Dermis blood vessel endothelial cell (primary cell): ENCODE data around the gene CPT2. TPM values are rescaled to one million over a fixed set of nuclear protein-coding genes. Genes with fewer than 3 reads are reported as not detected.

Experiments
- total RNA-seq: library from RNA; depleted of rRNA; stranded (reverse); fragments of >200 nt; gene quantifications from 2 replicates; pipeline ENCODE4 v1.2.3, GENCODE V29; 2014

The CPT2 gene
- total RNA-seq, 1 donor from 2014 or later = 12.4 TPM

Other genes starting within 250 kb of the CPT2 start
- gene PODN, start 134.6 kb upstream of the CPT2 start, total RNA-seq = not detected in 2 replicates
- gene SLC1A7, start 54.2 kb upstream of the CPT2 start, total RNA-seq = not detected in 2 replicates
- gene CZIB, start 23.8 kb downstream of the CPT2 start, total RNA-seq = 47.1 TPM in 2 replicates
- 34.9 and 50.3 TPM in 2 replicates for gene MAGOH, start 41.7 kb downstream of the CPT2 start, total RNA-seq
- 17.2 and 51.9 TPM in 2 replicates for gene LRP8, start 131.2 kb downstream of the CPT2 start, total RNA-seq